Ammon's horn (tissue), 1 donor: Measurements from ENCODE around the gene PWP2.
"Not testable (repeated sequence)": the region's sequence is repeated elsewhere in the genome, so short reads cannot be mapped to it uniquely, and the experiment has no call there.

Experiments
- DNase-seq: peaks from one replicate; pipeline ENCODE4 v3.0.0-alpha.2; 2016; ENCODE audit warnings: low spot score

The PWP2 gene

GRCh38 chr21:44138039-44138438, 30.8 kb downstream of the PWP2 start:
- not testable (repeated sequence) for DNase-seq

- DNase-seq, result not testable (repeated sequence)
These were observed 32.8 kb downstream of the PWP2 start for GRCh38 chr21:44139787-44140551.

GRCh38 chr21:44140552-44140932, 33.3 kb downstream of the PWP2 start:
- not testable (repeated sequence) for DNase-seq

- not testable (repeated sequence) for DNase-seq
These were observed 35.3 kb downstream of the PWP2 start for GRCh38 chr21:44142470-44142869.

- DNase-seq, result not testable (repeated sequence)
These were observed 36.2 kb downstream of the PWP2 start for GRCh38 chr21:44143380-44143779.

GRCh38 chr21:44143996-44144395, 36.8 kb downstream of the PWP2 start:
- DNase-seq, result not testable (repeated sequence)

GRCh38 chr21:44144784-44145602, 37.8 kb downstream of the PWP2 start:
- not testable (repeated sequence) for DNase-seq

GRCh38 chr21:44145616-44146015, 38.4 kb downstream of the PWP2 start:
- not testable (repeated sequence) for DNase-seq

- DNase-seq, result not testable (repeated sequence)
These were observed 39.9 kb downstream of the PWP2 start for GRCh38 chr21:44147108-44147507.

GRCh38 chr21:44150255-44150654, 43.1 kb downstream of the PWP2 start:
- not testable (repeated sequence) for DNase-seq

GRCh38 chr21:44153214-44153888, 46.2 kb downstream of the PWP2 start:
- not testable (repeated sequence) for DNase-seq

GRCh38 chr21:44153889-44154228, 46.7 kb downstream of the PWP2 start:
- DNase-seq, result not testable (repeated sequence)

GRCh38 chr21:44154816-44155230, 47.6 kb downstream of the PWP2 start:
- DNase-seq, result not testable (repeated sequence)

- DNase-seq, result peak; percentile 0
These were observed 48.2 kb downstream of the PWP2 start for GRCh38 chr21:44155231-44155993.

- DNase-seq, result not testable (repeated sequence)
These were observed 48.8 kb downstream of the PWP2 start for GRCh38 chr21:44155994-44156380.

GRCh38 chr21:44157439-44158081, 50.4 kb downstream of the PWP2 start:
- not testable (repeated sequence) for DNase-seq

GRCh38 chr21:44158082-44158468, 50.9 kb downstream of the PWP2 start:
- not testable (repeated sequence) for DNase-seq

GRCh38 chr21:44159349-44160297, 52.4 kb downstream of the PWP2 start:
- not testable (repeated sequence) for DNase-seq

- DNase-seq, result not testable (repeated sequence)
These were observed 53.1 kb downstream of the PWP2 start for GRCh38 chr21:44160298-44160672.

GRCh38 chr21:44160821-44161220, 53.6 kb downstream of the PWP2 start:
- DNase-seq, result not testable (repeated sequence)
